ENCODE data around the gene NUDCD3.

NUDCD3 gene

DNA sequence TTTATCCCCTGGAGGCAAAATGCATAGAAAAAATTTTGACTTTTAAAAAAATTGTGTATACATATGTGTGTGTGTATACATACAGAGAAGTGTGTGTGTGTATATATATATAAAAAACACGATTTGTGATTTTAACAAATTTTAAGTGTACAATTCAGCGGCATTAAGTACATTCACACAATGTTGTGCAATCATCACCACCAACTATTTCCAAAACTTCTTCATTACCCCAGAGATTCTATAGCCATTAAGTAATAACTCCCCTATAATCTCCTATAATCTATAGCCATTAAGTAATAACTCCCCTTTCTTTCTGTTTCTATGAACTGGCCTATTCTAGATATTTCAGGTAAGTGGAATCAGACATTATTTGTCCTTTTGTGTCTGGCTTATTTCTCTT is 144.4 kb downstream of the NUDCD3 start:
- H3F3A ChIP-seq (ENCODE audit: control insufficient read depth, insufficient read depth) = no peaks in the 10 kb centered on the region
- no peaks in the 10 kb centered on the region for H4K20me1 ChIP-seq (ENCODE audit: control insufficient read depth, insufficient read depth, low read depth, low read length)
- no peaks in the 10 kb centered on the region for H3K9me3 ChIP-seq (ENCODE audit: control insufficient read depth, insufficient read depth, low read length)
- peaks cover 5% of the 10 kb centered on the region for H3K27me3 ChIP-seq (ENCODE audit: control insufficient read depth, low read length)
- peaks cover 6% of the 10 kb centered on the region for H3K4me1 ChIP-seq (ENCODE audit: control insufficient read depth, low read length)
- H3K79me2 ChIP-seq (ENCODE audit: control insufficient read depth, low read length) = no peaks in the 10 kb centered on the region
- no peak overlapping the region for H3K4me2 ChIP-seq (ENCODE audit: low read length)
- H3K27ac ChIP-seq (ENCODE audit: low read depth, low read length) = no peak overlapping the region
- no peaks in the 10 kb centered on the region for H3K9me2 ChIP-seq (replicated peaks; ENCODE audit: control insufficient read depth, low read length)
- TF ChIP-seq, protein P1, sequence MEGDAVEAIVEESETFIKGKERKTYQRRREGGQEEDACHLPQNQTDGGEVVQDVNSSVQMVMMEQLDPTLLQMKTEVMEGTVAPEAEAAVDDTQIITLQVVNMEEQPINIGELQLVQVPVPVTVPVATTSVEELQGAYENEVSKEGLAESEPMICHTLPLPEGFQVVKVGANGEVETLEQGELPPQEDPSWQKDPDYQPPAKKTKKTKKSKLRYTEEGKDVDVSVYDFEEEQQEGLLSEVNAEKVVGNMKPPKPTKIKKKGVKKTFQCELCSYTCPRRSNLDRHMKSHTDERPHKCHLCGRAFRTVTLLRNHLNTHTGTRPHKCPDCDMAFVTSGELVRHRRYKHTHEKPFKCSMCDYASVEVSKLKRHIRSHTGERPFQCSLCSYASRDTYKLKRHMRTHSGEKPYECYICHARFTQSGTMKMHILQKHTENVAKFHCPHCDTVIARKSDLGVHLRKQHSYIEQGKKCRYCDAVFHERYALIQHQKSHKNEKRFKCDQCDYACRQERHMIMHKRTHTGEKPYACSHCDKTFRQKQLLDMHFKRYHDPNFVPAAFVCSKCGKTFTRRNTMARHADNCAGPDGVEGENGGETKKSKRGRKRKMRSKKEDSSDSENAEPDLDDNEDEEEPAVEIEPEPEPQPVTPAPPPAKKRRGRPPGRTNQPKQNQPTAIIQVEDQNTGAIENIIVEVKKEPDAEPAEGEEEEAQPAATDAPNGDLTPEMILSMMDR (IDR thresholded peaks at IDR 0.05; ENCODE audit: low read depth, low read length, poor library complexity, severe bottlenecking) = no peak
- no peak for TF ChIP-seq EZH2phosphoT487 (IDR thresholded peaks at IDR 0.05; ENCODE audit: borderline replicate concordance, low read length)
- no peaks in the 10 kb centered on the region for H3K36me3 ChIP-seq (ENCODE audit: control insufficient read depth, low read length)
- no peak overlapping the region for H3K4me3 ChIP-seq (ENCODE audit: low read length)

DNA sequence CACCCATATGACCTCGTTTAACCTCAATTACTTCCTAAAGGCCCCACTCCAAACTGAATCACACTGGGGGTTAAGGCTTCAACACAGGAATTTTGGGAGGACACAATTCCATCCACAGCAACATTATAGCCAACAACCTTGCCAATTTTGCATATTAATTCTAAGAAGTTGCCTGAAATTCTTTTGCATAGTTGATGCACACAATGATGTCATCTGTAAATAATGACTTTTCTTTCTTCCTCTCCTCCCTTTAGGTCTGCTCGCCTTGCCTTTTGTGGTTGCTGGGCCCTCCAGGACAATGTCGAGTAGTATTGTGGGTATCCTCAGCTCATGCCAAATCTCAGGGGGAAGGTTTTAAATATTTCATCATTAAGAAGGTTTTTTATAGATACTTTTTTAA is 149.1 kb downstream of the NUDCD3 start:
- Histone ChIP-seq H3K4me3 (ENCODE audit: low read length) (no peak overlapping the region), H3K27ac (ENCODE audit: low read depth, low read length) (no peak overlapping the region), H3K4me2 (ENCODE audit: low read length) (no peak overlapping the region), H3K27me3 (ENCODE audit: control insufficient read depth, low read length) (peaks cover 5% of the 10 kb centered on the region), H3K4me1 (ENCODE audit: control insufficient read depth, low read length) (peaks cover 14% of the 10 kb centered on the region), H4K20me1 (ENCODE audit: control insufficient read depth, insufficient read depth, low read depth, low read length) (no peaks in the 10 kb centered on the region), H3K9me2 (replicated peaks; ENCODE audit: control insufficient read depth, low read length) (no peaks in the 10 kb centered on the region), H3K36me3 (ENCODE audit: control insufficient read depth, low read length) (no peaks in the 10 kb centered on the region), H3K79me2 (ENCODE audit: control insufficient read depth, low read length) (no peaks in the 10 kb centered on the region), H3F3A (ENCODE audit: control insufficient read depth, insufficient read depth) (peaks cover 10% of the 10 kb centered on the region), H3K9me3 (ENCODE audit: control insufficient read depth, insufficient read depth, low read length) (no peaks in the 10 kb centered on the region)
- TF ChIP-seq EZH2phosphoT487 (IDR thresholded peaks at IDR 0.05; ENCODE audit: borderline replicate concordance, low read length) = no peak
- TF ChIP-seq, protein P1 (IDR thresholded peaks at IDR 0.05; ENCODE audit: low read depth, low read length, poor library complexity, severe bottlenecking) = no peak

DNA sequence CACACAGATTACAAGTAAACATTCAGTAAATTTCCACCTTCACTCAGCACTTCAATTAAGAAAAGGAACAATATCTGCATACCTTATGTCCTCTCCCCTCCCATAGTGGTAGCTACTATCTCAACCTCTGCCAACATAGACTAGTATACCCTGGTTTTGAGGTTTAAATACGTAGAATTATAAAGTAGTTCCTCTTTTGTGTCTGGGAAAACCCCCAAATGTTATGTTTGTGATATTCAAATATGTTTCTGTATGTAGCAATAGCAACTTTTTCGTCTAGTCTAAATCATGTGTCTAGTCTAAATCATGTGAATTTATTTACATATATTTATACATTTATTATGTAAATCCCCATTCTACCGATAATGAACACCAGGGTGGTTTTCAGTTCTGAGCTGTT is 151.9 kb downstream of the NUDCD3 start:
- Histone ChIP-seq H3K79me2 (ENCODE audit: control insufficient read depth, low read length) (no peaks in the 10 kb centered on the region), H3K9me3 (ENCODE audit: control insufficient read depth, insufficient read depth, low read length) (no peaks in the 10 kb centered on the region), H3K4me3 (ENCODE audit: low read length) (peak overlapping the region; percentile 15), H3K4me1 (ENCODE audit: control insufficient read depth, low read length) (peaks cover 14% of the 10 kb centered on the region), H3K27me3 (ENCODE audit: control insufficient read depth, low read length) (no peaks in the 10 kb centered on the region), H3K36me3 (ENCODE audit: control insufficient read depth, low read length) (no peaks in the 10 kb centered on the region), H3K4me2 (ENCODE audit: low read length) (peak overlapping the region; percentile 39), H3K27ac (ENCODE audit: low read depth, low read length) (no peak overlapping the region), H3K9me2 (replicated peaks; ENCODE audit: control insufficient read depth, low read length) (no peaks in the 10 kb centered on the region), H4K20me1 (ENCODE audit: control insufficient read depth, insufficient read depth, low read depth, low read length) (no peaks in the 10 kb centered on the region), H3F3A (ENCODE audit: control insufficient read depth, insufficient read depth) (peaks cover 10% of the 10 kb centered on the region)
- TF ChIP-seq, protein P1 (IDR thresholded peaks at IDR 0.05; ENCODE audit: low read depth, low read length, poor library complexity, severe bottlenecking) = no peak
- no peak for TF ChIP-seq EZH2phosphoT487 (IDR thresholded peaks at IDR 0.05; ENCODE audit: borderline replicate concordance, low read length)

DNA sequence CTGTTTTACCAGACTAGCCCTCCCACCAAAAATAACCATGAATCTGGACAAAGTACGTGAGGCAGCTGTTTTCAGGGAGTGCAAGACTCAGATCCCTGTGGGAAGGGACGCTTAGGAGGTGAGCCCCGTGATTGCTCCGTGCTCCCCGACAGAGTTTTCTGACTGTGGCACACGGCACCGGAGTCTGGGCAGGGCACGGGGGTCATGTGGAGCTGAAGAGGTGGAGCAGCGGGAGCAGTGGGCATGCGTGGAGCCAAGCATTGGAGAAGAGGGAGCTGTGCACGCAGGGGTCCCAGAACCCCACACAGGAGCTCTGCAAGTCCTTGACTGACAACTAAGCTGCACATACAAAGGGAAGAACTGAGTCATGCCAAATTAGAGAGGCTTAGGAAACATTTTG is 154.0 kb downstream of the NUDCD3 start:
- Histone ChIP-seq H3K9me3 (ENCODE audit: control insufficient read depth, insufficient read depth, low read length) (no peaks in the 10 kb centered on the region), H3K4me1 (ENCODE audit: control insufficient read depth, low read length) (peaks cover 14% of the 10 kb centered on the region), H4K20me1 (ENCODE audit: control insufficient read depth, insufficient read depth, low read depth, low read length) (no peaks in the 10 kb centered on the region), H3K27me3 (ENCODE audit: control insufficient read depth, low read length) (no peaks in the 10 kb centered on the region), H3F3A (ENCODE audit: control insufficient read depth, insufficient read depth) (peaks cover 10% of the 10 kb centered on the region), H3K79me2 (ENCODE audit: control insufficient read depth, low read length) (no peaks in the 10 kb centered on the region), H3K4me2 (ENCODE audit: low read length) (no peak overlapping the region), H3K4me3 (ENCODE audit: low read length) (no peak overlapping the region), H3K9me2 (replicated peaks; ENCODE audit: control insufficient read depth, low read length) (no peaks in the 10 kb centered on the region), H3K36me3 (ENCODE audit: control insufficient read depth, low read length) (no peaks in the 10 kb centered on the region), H3K27ac (ENCODE audit: low read depth, low read length) (no peak overlapping the region)
- no peak for TF ChIP-seq EZH2phosphoT487 (IDR thresholded peaks at IDR 0.05; ENCODE audit: borderline replicate concordance, low read length)
- TF ChIP-seq, protein P1 (IDR thresholded peaks at IDR 0.05; ENCODE audit: low read depth, low read length, poor library complexity, severe bottlenecking) = no peak
